ENCODE data around the gene TTYH1. TPM values are rescaled to one million over a fixed set of nuclear protein-coding genes. Genes with fewer than 3 reads are reported as not detected.
A peak's percentile ranks its signal among the peaks of the same experiment; 100 is the strongest.

The TTYH1 gene
- total RNA-seq, 6 experiments from 2014 or later: 0.45 TPM; not detected in 5

DNA sequence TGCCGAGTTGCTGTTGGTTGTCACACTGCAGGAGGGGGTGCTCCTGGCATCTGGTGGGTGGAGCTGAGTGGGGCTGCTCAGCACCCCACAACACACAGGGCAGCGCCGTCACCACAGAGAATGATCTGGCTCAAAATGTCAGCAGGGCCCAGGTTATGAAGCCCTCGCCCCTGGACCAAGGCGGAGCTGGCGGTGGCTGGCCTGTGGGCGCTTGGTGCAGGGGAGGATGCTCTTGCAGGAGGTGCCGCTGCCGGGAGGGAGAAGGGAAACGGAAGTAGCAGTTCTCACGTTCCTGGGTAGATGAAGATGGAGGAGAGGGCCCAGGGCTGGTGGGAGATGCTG is 19.6 kb downstream of the TTYH1 start:
- no peak overlapping the region for H3K4me3 Mint-ChIP-seq
- H3K27me3 Mint-ChIP-seq (ENCODE audit: insufficient read depth): peaks cover 9% of the 10 kb centered on the region
- H3K36me3 Mint-ChIP-seq (ENCODE audit: low read depth): no peaks in the 10 kb centered on the region
- TF ChIP-seq CTCF (IDR thresholded peaks at IDR 0.05): no peak
- H3K27ac Mint-ChIP-seq: no peak overlapping the region
- no peak for DNase-seq
- no peaks in the 10 kb centered on the region; the same call in 1 of the 2 replicates for H3K4me1 Mint-ChIP-seq (ENCODE audit: low read depth)
- no peaks in the 10 kb centered on the region for H3K9me3 Mint-ChIP-seq

GRCh38 chr19:54435551-54436016 is 20.3 kb downstream of the TTYH1 start:
- no peak for TF ChIP-seq CTCF (IDR thresholded peaks at IDR 0.05)
- no peak for DNase-seq
- H3K27me3 Mint-ChIP-seq (ENCODE audit: insufficient read depth): peaks cover 9% of the 10 kb centered on the region
- H3K4me1 Mint-ChIP-seq (ENCODE audit: low read depth): no peaks in the 10 kb centered on the region; the same call in 1 of the 2 replicates
- no peak overlapping the region for H3K4me3 Mint-ChIP-seq
- H3K27ac Mint-ChIP-seq: no peak overlapping the region
- H3K36me3 Mint-ChIP-seq (ENCODE audit: low read depth): no peaks in the 10 kb centered on the region
- H3K9me3 Mint-ChIP-seq: no peaks in the 10 kb centered on the region

- Mint-ChIP-seq H3K4me1 (ENCODE audit: low read depth) (no peaks in the 10 kb centered on the region; the same call in 1 of the 2 replicates), H3K4me3 (no peak overlapping the region), H3K36me3 (ENCODE audit: low read depth) (no peaks in the 10 kb centered on the region), H3K9me3 (no peaks in the 10 kb centered on the region), H3K27me3 (ENCODE audit: insufficient read depth) (peaks cover 9% of the 10 kb centered on the region), H3K27ac (no peak overlapping the region)
- DNase-seq: no peak
- TF ChIP-seq CTCF (IDR thresholded peaks at IDR 0.05): no peak
Measured at GRCh38 chr19:54436031-54436523, 20.8 kb downstream of the TTYH1 start.

- Mint-ChIP-seq H3K4me1 (ENCODE audit: low read depth) (no peaks in the 10 kb centered on the region; the same call in 1 of the 2 replicates), H3K36me3 (ENCODE audit: low read depth) (no peaks in the 10 kb centered on the region)
Measured at GRCh38 chr19:54436628-54437252, 21.5 kb downstream of the TTYH1 start.

GRCh38 chr19:54439174-54439851 is 24.0 kb downstream of the TTYH1 start:
- Mint-ChIP-seq H3K9me3 (no peaks in the 10 kb centered on the region), H3K4me3 (no peak overlapping the region), H3K27ac (no peak overlapping the region), H3K27me3 (ENCODE audit: insufficient read depth) (peaks cover 3% of the 10 kb centered on the region), H3K36me3 (ENCODE audit: low read depth) (peaks cover 11% of the 10 kb centered on the region), H3K4me1 (ENCODE audit: low read depth) (no peaks in the 10 kb centered on the region; the same call in 1 of the 2 replicates)
- peak; percentile 66 for TF ChIP-seq CTCF (IDR thresholded peaks at IDR 0.05)
- no peak for DNase-seq

More at GRCh38 chr19:54436628-54437252, 21.5 kb downstream of the TTYH1 start:
- no peak overlapping the region for H3K27ac Mint-ChIP-seq
- H3K9me3 Mint-ChIP-seq: no peaks in the 10 kb centered on the region
- no peak for TF ChIP-seq CTCF (IDR thresholded peaks at IDR 0.05)
- H3K4me3 Mint-ChIP-seq: no peak overlapping the region
- DNase-seq: no peak
- H3K27me3 Mint-ChIP-seq (ENCODE audit: insufficient read depth): peaks cover 4% of the 10 kb centered on the region
